CD14-positive monocyte (primary cell): ENCODE results near the gene UGT8. TPM values are rescaled to one million over a fixed set of nuclear protein-coding genes. Genes with fewer than 3 reads are reported as not detected.

ENCODE experiments used
- DNase-seq, 3 donors: peaks; one replicate each; pipeline ENCODE4 v3.0.0-alpha.2; 2011 to 2022
- H2AFZ ChIP-seq: 2 replicates; pipeline ENCODE4 v1.6.0; 2012; ENCODE audit warnings: mild to moderate bottlenecking, low read depth, low read length, inconsistent platforms; ENCODE audit not compliant: insufficient read depth, poor library complexity, severe bottlenecking
- H3K27ac ChIP-seq, 2 donors: 1 replicate in 1 of 2; 2 replicates in 1 of 2; pipeline ENCODE4 v1.5.1; 2012 to 2013; ENCODE audit warnings: low read length in 2 of 2, control low read depth in 1 of 2, inconsistent platforms in 1 of 2, low read depth in 1 of 2, mild to moderate bottlenecking in 1 of 2
- H3K27me3 ChIP-seq, 2 donors: one replicate each; pipeline versions ENCODE4 v1.6.0 to v1.6.1; 2011 to 2013; ENCODE audit warnings: low read length in 2 of 2; ENCODE audit not compliant: control insufficient read depth in 2 of 2, insufficient read depth in 2 of 2
- H3K36me3 ChIP-seq, 2 donors: replicated peaks in 1 of 2; 1 replicate in 1 of 2; 2 replicates in 1 of 2; pipeline versions ENCODE4 v1.5.1 to v1.6.1; 2012 to 2013; ENCODE audit warnings: low read length in 2 of 2, control low read depth in 1 of 2, inconsistent platforms in 1 of 2, mild to moderate bottlenecking in 1 of 2; ENCODE audit not compliant: insufficient read depth in 2 of 2, control insufficient read depth in 1 of 2
- H3K4me1 ChIP-seq, 2 donors: 1 replicate in 1 of 2; 2 replicates in 1 of 2; pipeline versions ENCODE4 v1.5.1 to v1.6.1; 2012 to 2013; ENCODE audit warnings: low read length in 2 of 2, control low read depth in 1 of 2, inconsistent platforms in 1 of 2, mild to moderate bottlenecking in 1 of 2, moderate library complexity in 1 of 2; ENCODE audit not compliant: insufficient read depth in 2 of 2, control insufficient read depth in 1 of 2
- H3K4me2 ChIP-seq: replicated peaks from 2 replicates; pipeline ENCODE3; 2012; ENCODE audit warnings: low read length, moderate library complexity, mild to moderate bottlenecking; ENCODE audit not compliant: poor library complexity, severe bottlenecking; ENCODE audit errors: extremely low read depth
- H3K4me3 ChIP-seq, 3 experiments: fragments of 200-600 bp in 1 of 3; sonication (generic) in 1 of 3; replicated peaks in 1 of 3; 1 replicate in 2 of 3; 2 replicates in 1 of 3; pipeline ENCODE4 v1.5.1; 2011 to 2013; ENCODE audit warnings: low read length in 3 of 3, mild to moderate bottlenecking in 3 of 3, control low read depth in 2 of 3, low read depth in 2 of 3, inconsistent platforms in 1 of 3, moderate library complexity in 1 of 3
- H3K79me2 ChIP-seq: 2 replicates; pipeline ENCODE4 v1.6.0; 2012; ENCODE audit warnings: mild to moderate bottlenecking, control low read depth, inconsistent platforms, low read length, moderate library complexity; ENCODE audit not compliant: insufficient read depth
- H3K9ac ChIP-seq: 2 replicates; pipeline ENCODE4 v1.6.0; 2017; ENCODE audit warnings: low read length, mild to moderate bottlenecking; ENCODE audit not compliant: insufficient read depth, poor library complexity, severe bottlenecking
- H3K9me3 ChIP-seq, 2 donors: replicated peaks in 1 of 2; 1 replicate in 1 of 2; 2 replicates in 1 of 2; pipeline versions ENCODE4 v1.5.1 to v1.6.1; 2012 to 2013; ENCODE audit warnings: low read length in 2 of 2, control low read depth in 1 of 2; ENCODE audit not compliant: control insufficient read depth in 1 of 2, insufficient read depth in 1 of 2
- H4K20me1 ChIP-seq: 2 replicates; pipeline ENCODE4 v1.6.0; 2012; ENCODE audit warnings: mild to moderate bottlenecking, low read length, control low read depth, moderate library complexity; ENCODE audit not compliant: insufficient read depth
- H3K27ac Mint-ChIP-seq, 7 donors: one replicate each; pipeline ENCODE4 v1.8.0; 2020; ENCODE audit warnings: mild to moderate bottlenecking in 7 of 7, mixed read lengths in 7 of 7, moderate library complexity in 6 of 7, inconsistent platforms in 2 of 7
- H3K27me3 Mint-ChIP-seq, 3 donors: one replicate each; pipeline ENCODE4 v1.8.0; 2021 to 2022; ENCODE audit warnings: low read depth in 3 of 3, mild to moderate bottlenecking in 3 of 3, mixed read lengths in 3 of 3, moderate library complexity in 3 of 3, inconsistent platforms in 1 of 3
- H3K36me3 Mint-ChIP-seq, 2 donors: one replicate each; pipeline ENCODE4 v1.8.0; 2020; ENCODE audit warnings: mixed read lengths in 2 of 2, inconsistent platforms in 1 of 2, mild to moderate bottlenecking in 1 of 2
- H3K4me1 Mint-ChIP-seq: one replicate; pipeline ENCODE4 v1.8.0; 2020; ENCODE audit warnings: mild to moderate bottlenecking, mixed read lengths
- H3K4me3 Mint-ChIP-seq, 2 donors: one replicate each; pipeline ENCODE4 v1.8.0; 2020; ENCODE audit warnings: mild to moderate bottlenecking in 2 of 2, mixed read lengths in 2 of 2, moderate library complexity in 1 of 2
- H3K9me3 Mint-ChIP-seq, 7 donors: one replicate each; pipeline ENCODE4 v1.8.0; 2020 to 2022; ENCODE audit warnings: mixed read lengths in 7 of 7, mild to moderate bottlenecking in 6 of 7, moderate library complexity in 6 of 7, inconsistent platforms in 2 of 7
- CTCF ChIP-seq: fragments of 200-600 bp; IDR thresholded peaks from one replicate; pipeline ENCODE4 v1.8.0; 2022; ENCODE audit warnings: antibody characterized with exemption, mild to moderate bottlenecking
- WGBS: methylation state at CpG from one replicate; pipeline ENCODE4 v1.1.5; 2013; ENCODE audit warnings: missing lambda C conversion rate; ENCODE audit not compliant: insufficient coverage; 5-methylcytosine and 5-hydroxymethylcytosine counted together
- intact Hi-C, 2 donors: fragments of 100-400 bp; cut with micrococcal nuclease; formaldehyde crosslinking; loops; one replicate each; pipeline versions ENCODE4 v1.15.0 to v1.15.1; 2023
- polyA plus RNA-seq, 3 donors: library from polyadenylated mRNA; depleted of rRNA in 1 of 3; unstranded in 2 of 3; stranded (reverse) in 1 of 3; fragments of 300-500 nt in 2 of 3; fragments of >200 nt in 1 of 3; fragmentation: Illumina TruSeq in 2 of 3; gene quantifications; 1 replicate in 2 of 3; 2 replicates in 1 of 3; pipeline ENCODE4 v1.2.3, GENCODE V29; 2012 to 2021

UGT8 gene
- polyA plus RNA-seq, 3 donors, result not detected

GRCh38 chr4:114659386-114660008, 60.9 kb downstream of the UGT8 start:
- H3K4me1 Mint-ChIP-seq, result no peaks in the 10 kb centered on the region
- intact Hi-C loops, result no loop called here

GRCh38 chr4:114663083-114663482, 64.5 kb downstream of the UGT8 start:
- no peak overlapping the region for H3K27ac Mint-ChIP-seq
- Histone ChIP-seq H3K79me2 (no peaks in the 10 kb centered on the region), H3K4me2 (no peak overlapping the region), H3K4me3 (no peak overlapping the region), H3K4me1 (no peaks in the 10 kb centered on the region), H3K27ac (no peak overlapping the region), H3K36me3 (no peaks in the 10 kb centered on the region), H2AFZ (no peak overlapping the region), H4K20me1 (no peaks in the 10 kb centered on the region), H3K9ac (no peak overlapping the region), H3K27me3 (no peaks in the 10 kb centered on the region), H3K9me3 (no peaks in the 10 kb centered on the region)
- 93% methylated on average over 3 of the region's 5 CpGs for WGBS
- no peak for DNase-seq
- no peak for TF ChIP-seq CTCF
- no peaks in the 10 kb centered on the region for H3K36me3 Mint-ChIP-seq
- H3K27me3 Mint-ChIP-seq, result peaks cover 0 to 7% (median 0%) of the 10 kb centered on the region in 3 donors
- intact Hi-C loops, result no loop called here
- no peaks in the 10 kb centered on the region for H3K4me1 Mint-ChIP-seq
- no peak overlapping the region for H3K4me3 Mint-ChIP-seq
- H3K9me3 Mint-ChIP-seq, result no peaks in the 10 kb centered on the region

More at GRCh38 chr4:114659386-114660008, 60.9 kb downstream of the UGT8 start:
- no peaks in the 10 kb centered on the region for H3K9me3 Mint-ChIP-seq
- H3K4me3 ChIP-seq, result no peak overlapping the region
- peaks cover 0 to 5% (median 0%) of the 10 kb centered on the region in 3 donors for H3K27me3 Mint-ChIP-seq
- H3K27me3 ChIP-seq, result no peaks in the 10 kb centered on the region
- no peak for TF ChIP-seq CTCF
- no peaks in the 10 kb centered on the region for H3K4me1 ChIP-seq
- WGBS, result no CpG with 5 or more reads among the region's 4 CpGs
- H4K20me1 ChIP-seq, result no peaks in the 10 kb centered on the region
- no peak for DNase-seq
- H3K9ac ChIP-seq, result no peak overlapping the region
- no peaks in the 10 kb centered on the region for H3K79me2 ChIP-seq
- H3K27ac ChIP-seq, result no peak overlapping the region
- H3K4me3 Mint-ChIP-seq, result no peak overlapping the region
- no peaks in the 10 kb centered on the region for H3K36me3 ChIP-seq
- H2AFZ ChIP-seq, result no peak overlapping the region
- no peak overlapping the region for H3K27ac Mint-ChIP-seq
- no peak overlapping the region for H3K4me2 ChIP-seq
- H3K36me3 Mint-ChIP-seq, result no peaks in the 10 kb centered on the region
- H3K9me3 ChIP-seq, result no peaks in the 10 kb centered on the region
